ENCODE results near the gene ZNF492.
"Not testable (repeated sequence)": the region's sequence is repeated elsewhere in the genome, so short reads cannot be mapped to it uniquely, and the experiment has no call there.

The ZNF492 gene

GRCh38 chr19:22617614-22618320, 16.4 kb upstream of the ZNF492 start:
- DNase-seq = no peak

GRCh38 chr19:22619371-22619770, 14.8 kb upstream of the ZNF492 start:
- DNase-seq = peak in 5 of 14 donors; percentile 0 to 9 (median 6)

GRCh38 chr19:22619932-22620331, 14.2 kb upstream of the ZNF492 start:
- DNase-seq = no peak

GRCh38 chr19:22620401-22620800, 13.7 kb upstream of the ZNF492 start:
- no peak for DNase-seq

GRCh38 chr19:22620912-22621311, 13.2 kb upstream of the ZNF492 start:
- DNase-seq = no peak

- DNase-seq = no peak
Observed at GRCh38 chr19:22622020-22622419, 12.1 kb upstream of the ZNF492 start.

GRCh38 chr19:22622901-22623840, 11.0 kb upstream of the ZNF492 start:
- no peak for DNase-seq

GRCh38 chr19:22623841-22624221, 10.3 kb upstream of the ZNF492 start:
- DNase-seq = no peak

GRCh38 chr19:22625266-22626035, 8.7 kb upstream of the ZNF492 start:
- no peak for DNase-seq

GRCh38 chr19:22627526-22627925, 6.6 kb upstream of the ZNF492 start:
- DNase-seq = no peak

GRCh38 chr19:22628401-22628800, 5.7 kb upstream of the ZNF492 start:
- no peak for DNase-seq

GRCh38 chr19:22634450-22634827, 315 bp downstream of the ZNF492 start:
- no peak for DNase-seq

- not testable (repeated sequence) for DNase-seq
Observed at GRCh38 chr19:22685493-22685892, 51.4 kb downstream of the ZNF492 start.

- DNase-seq = not testable (repeated sequence)
Observed at GRCh38 chr19:22702661-22703060, 68.5 kb downstream of the ZNF492 start.

- DNase-seq = not testable (repeated sequence)
Observed at GRCh38 chr19:22703096-22703495, 69.0 kb downstream of the ZNF492 start.

GRCh38 chr19:22708983-22709382, 74.9 kb downstream of the ZNF492 start:
- DNase-seq = no peak
